ENCODE results near the gene PGAP6.
"Not testable (repeated sequence)": the region's sequence is repeated elsewhere in the genome, so short reads cannot be mapped to it uniquely, and the experiment has no call there.

PGAP6 gene

GRCh38 chr16:366476-366875 is 15.3 kb downstream of the PGAP6 start:
- DNase-seq, result no peak

GRCh38 chr16:364595-365491 is 16.9 kb downstream of the PGAP6 start:
- DNase-seq, result no peak

- DNase-seq, result no peak
These were observed 17.9 kb downstream of the PGAP6 start for GRCh38 chr16:363766-364490.

- no peak for DNase-seq
These were observed 18.5 kb downstream of the PGAP6 start for GRCh38 chr16:363110-363765.

GRCh38 chr16:362702-362999 is 19.1 kb downstream of the PGAP6 start:
- not testable (repeated sequence) for DNase-seq

GRCh38 chr16:361872-362701 is 19.7 kb downstream of the PGAP6 start:
- peak in 1 of 2 experiments; percentile 71 for DNase-seq

GRCh38 chr16:361341-361871 is 20.4 kb downstream of the PGAP6 start:
- no peak for DNase-seq

- no peak for DNase-seq
These were observed 21.0 kb downstream of the PGAP6 start for GRCh38 chr16:360698-361336.

- no peak for DNase-seq
These were observed 21.7 kb downstream of the PGAP6 start for GRCh38 chr16:359871-360697.

GRCh38 chr16:359067-359763 is 22.6 kb downstream of the PGAP6 start:
- DNase-seq, result no peak

GRCh38 chr16:356741-357140 is 25.0 kb downstream of the PGAP6 start:
- no peak for DNase-seq

GRCh38 chr16:354971-355461 is 26.8 kb downstream of the PGAP6 start:
- DNase-seq, result no peak

- DNase-seq, result no peak
These were observed 27.4 kb downstream of the PGAP6 start for GRCh38 chr16:354291-354881.

GRCh38 chr16:353404-354290 is 28.1 kb downstream of the PGAP6 start:
- no peak for DNase-seq

- DNase-seq, result peak; percentile 30 to 72
These were observed 29.0 kb downstream of the PGAP6 start, which contains the start of gene AXIN1 for GRCh38 chr16:352547-353403. TSS of gene AXIN1 (minus strand) at chr16:352723. CDS start at chr16:347025, 5,698 bp downstream.

GRCh38 chr16:351804-352520 is 29.8 kb downstream of the PGAP6 start:
- no peak for DNase-seq

- no peak for DNase-seq
These were observed 31.6 kb downstream of the PGAP6 start for GRCh38 chr16:350203-350602.
